Measurements from ENCODE around the gene LSM12. TPM values are rescaled to one million over a fixed set of nuclear protein-coding genes. Genes with fewer than 3 reads are reported as not detected.
A peak's percentile ranks its signal among the peaks of the same experiment; 100 is the strongest.
"Not testable (repeated sequence)": the region's sequence is repeated elsewhere in the genome, so short reads cannot be mapped to it uniquely, and the experiment has no call there.

Gene LSM12
- total RNA-seq, 2 donors from 2014 or later = 71.4 to 73.5 TPM

GRCh38 chr17:44034688-44035087 lies 31.8 kb downstream of the LSM12 start:
- H3K27ac Mint-ChIP-seq = peak overlapping the region in 1 of 2 donors; percentile 65
- DNase-seq (ENCODE audit: low spot score in 2 of 2); ATAC-seq; H3K9me3 Mint-ChIP-seq: not testable (repeated sequence)
- H3K36me3 Mint-ChIP-seq = peaks cover 15 to 16% of the 10 kb centered on the region in 2 donors

- peaks cover 15 to 16% of the 10 kb centered on the region in 2 donors for H3K36me3 Mint-ChIP-seq
- no peaks in the 10 kb centered on the region for H3K9me3 Mint-ChIP-seq
- ATAC-seq (no peak), DNase-seq (ENCODE audit: low spot score in 2 of 2) (no peak)
- H3K27ac Mint-ChIP-seq = peak overlapping the region; percentile 9 to 65
These were observed 32.5 kb downstream of the LSM12 start for GRCh38 chr17:44033861-44034408.

DNA sequence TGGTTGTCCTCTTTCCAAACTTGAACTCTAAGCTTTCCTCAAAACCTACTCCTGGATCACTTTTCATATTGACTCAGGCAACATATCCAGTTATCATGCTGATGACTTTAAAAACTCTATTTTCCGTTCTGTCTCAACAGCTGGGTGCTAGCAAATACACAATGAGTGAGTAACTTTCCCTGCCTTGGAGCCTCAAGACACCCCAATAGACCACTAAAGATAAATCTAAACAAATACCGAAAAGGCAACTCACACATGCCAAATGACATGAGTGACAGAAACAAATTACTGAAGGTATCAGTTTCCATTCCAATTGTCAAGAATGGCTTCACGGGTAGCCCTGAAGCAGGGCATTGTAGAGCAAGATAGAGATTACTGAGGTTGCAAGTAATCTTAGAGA lies 36.0 kb downstream of the LSM12 start:
- peaks cover 10% of the 10 kb centered on the region in 2 donors for H3K36me3 Mint-ChIP-seq
- H3K27ac Mint-ChIP-seq = no peak overlapping the region
- no peaks in the 10 kb centered on the region for H3K9me3 Mint-ChIP-seq
- no peak for DNase-seq (ENCODE audit: low spot score in 2 of 2)
- ATAC-seq = no peak

DNA sequence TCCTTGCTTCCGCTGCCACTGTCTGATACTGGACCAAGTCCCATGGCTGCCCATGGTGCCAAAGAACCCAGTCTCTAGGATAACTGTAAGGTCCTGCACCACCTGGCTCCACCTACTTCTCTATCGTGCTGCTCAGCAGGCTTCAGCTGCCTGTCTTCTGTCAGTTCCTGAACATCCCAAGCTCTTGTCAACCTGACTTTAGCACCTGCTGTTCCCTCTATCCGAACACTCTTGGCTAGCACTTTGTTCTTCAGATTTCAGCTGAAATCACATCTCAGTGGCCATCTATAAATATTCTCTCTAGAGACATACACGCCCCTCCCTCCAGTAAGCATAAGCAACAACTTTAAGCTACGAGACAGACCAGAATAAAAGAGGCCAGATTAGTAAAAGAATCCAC lies 36.7 kb downstream of the LSM12 start:
- H3K9me3 Mint-ChIP-seq = no peaks in the 10 kb centered on the region
- ATAC-seq (no peak), DNase-seq (ENCODE audit: low spot score in 2 of 2) (no peak)
- peaks cover 10% of the 10 kb centered on the region in 2 donors for H3K36me3 Mint-ChIP-seq
- H3K27ac Mint-ChIP-seq = peak overlapping the region; percentile 37 to 45

- peaks cover 0 to 9% of the 10 kb centered on the region in 2 donors for H3K36me3 Mint-ChIP-seq
These were observed 41.6 kb downstream of the LSM12 start for GRCh38 chr17:44024853-44025252.

DNA sequence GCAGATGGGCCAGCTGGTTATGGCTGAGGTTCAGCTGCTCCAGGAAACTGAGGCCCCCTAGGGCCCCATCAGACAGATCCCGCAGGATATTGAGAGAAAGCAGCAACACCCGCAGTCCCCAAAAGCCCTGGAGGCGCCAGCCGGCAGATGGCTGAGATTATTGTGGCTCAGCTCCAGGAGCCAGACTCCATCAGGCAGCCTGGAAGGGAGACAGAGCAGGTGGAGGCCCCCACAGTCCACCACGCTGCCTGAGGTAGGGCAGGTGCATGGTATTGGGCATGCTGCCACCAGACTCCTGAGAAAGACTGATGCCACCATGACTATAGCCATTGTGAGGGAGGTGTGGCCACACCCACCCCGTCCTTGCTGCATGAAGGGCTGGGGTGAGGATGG lies 42.2 kb downstream of the LSM12 start:
- Mint-ChIP-seq H3K9me3 (no peaks in the 10 kb centered on the region), H3K36me3 (peaks cover 0 to 9% of the 10 kb centered on the region in 2 donors), H3K27ac (peak overlapping the region in 1 of 2 donors; percentile 68)
- ATAC-seq (peak in 1 of 2 donors; percentile 34), DNase-seq (ENCODE audit: low spot score in 2 of 2) (no peak)

More at GRCh38 chr17:44024853-44025252, 41.6 kb downstream of the LSM12 start:
- DNase-seq (ENCODE audit: low spot score in 2 of 2) = no peak
- H3K27ac Mint-ChIP-seq = peak overlapping the region in 1 of 2 donors; percentile 36
- no peaks in the 10 kb centered on the region for H3K9me3 Mint-ChIP-seq
- no peak for ATAC-seq

- Mint-ChIP-seq H3K9me3 (no peaks in the 10 kb centered on the region), H3K36me3 (peaks cover 0 to 9% of the 10 kb centered on the region in 2 donors), H3K27ac (peak overlapping the region; percentile 53 to 68)
- DNase-seq (ENCODE audit: low spot score in 2 of 2) (no peak), ATAC-seq (peak in 1 of 2 donors; percentile 34)
These were observed 42.8 kb downstream of the LSM12 start for GRCh38 chr17:44023545-44024270.

DNA sequence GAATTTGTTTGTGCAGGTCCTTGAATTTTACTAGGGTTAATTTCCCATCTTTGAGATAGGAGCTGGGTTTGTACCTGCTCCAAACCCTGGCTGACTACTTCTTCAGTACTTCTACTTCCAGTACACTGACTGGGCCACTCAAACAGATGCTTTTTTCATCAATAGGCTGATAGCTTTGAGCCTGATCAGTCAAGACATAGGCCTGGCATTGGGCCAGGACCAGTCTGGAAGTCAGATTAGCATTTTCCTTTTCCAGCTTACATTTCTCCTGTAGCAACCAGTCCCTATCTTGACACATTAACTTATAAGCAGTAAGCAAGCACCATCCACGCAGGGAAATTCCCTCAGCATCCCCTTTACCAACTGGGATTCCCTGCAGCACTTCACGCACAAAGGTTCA lies 44.2 kb downstream of the LSM12 start:
- no peak overlapping the region for H3K27ac Mint-ChIP-seq
- ATAC-seq = no peak

GRCh38 chr17:44021227-44021626 lies 45.2 kb downstream of the LSM12 start:
- ATAC-seq; DNase-seq (ENCODE audit: low spot score in 2 of 2); H3K27ac Mint-ChIP-seq; H3K9me3 Mint-ChIP-seq; H3K36me3 Mint-ChIP-seq: not testable (repeated sequence)

More for the DNA sequence above, 44.2 kb downstream of the LSM12 start:
- no peaks in the 10 kb centered on the region for H3K9me3 Mint-ChIP-seq
- peaks cover 0 to 9% of the 10 kb centered on the region in 2 donors for H3K36me3 Mint-ChIP-seq
- DNase-seq (ENCODE audit: low spot score in 2 of 2) = no peak

DNA sequence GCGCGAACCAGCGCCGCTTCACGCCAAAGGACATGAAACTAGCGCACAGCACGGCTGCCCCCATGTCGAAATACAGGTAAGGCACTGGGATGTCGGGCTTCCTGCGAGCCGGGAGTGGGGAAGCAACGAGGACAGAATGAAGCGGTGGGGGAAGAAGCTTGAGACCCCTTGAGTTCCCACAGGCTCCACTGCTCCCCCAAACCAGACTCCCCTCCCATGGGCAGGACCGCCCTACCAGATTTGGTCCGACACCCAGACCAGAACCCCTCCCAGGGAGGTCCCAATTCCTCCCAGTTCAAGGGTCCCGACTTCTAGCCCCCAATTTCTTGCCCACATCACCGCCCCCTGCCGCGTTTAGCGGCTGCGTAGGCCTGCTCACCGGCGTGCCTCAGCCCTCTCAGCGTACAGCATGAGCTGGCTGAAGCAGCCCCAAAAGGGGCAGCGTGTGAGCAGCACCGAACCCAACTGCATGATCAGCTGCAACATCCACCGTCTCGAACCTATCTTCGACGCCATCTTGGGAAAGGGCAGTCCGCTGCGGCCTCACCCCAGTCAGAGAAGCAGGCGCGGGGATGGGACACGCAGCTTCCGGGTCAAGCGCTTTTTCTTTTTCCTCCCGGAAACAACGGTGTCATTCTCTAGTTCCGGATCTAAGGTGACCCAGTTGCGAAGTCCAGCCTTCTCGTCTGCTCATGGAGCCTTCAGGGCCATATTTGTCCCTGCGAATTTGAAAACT lies 51.9 kb downstream of the LSM12 start, which contains the start of gene TMEM101:
TSS of gene TMEM101 (minus strand) at position 527 of the 736 bp plus-strand sequence. CDS start at position 516, 11 bp downstream.
- H3K9me3 Mint-ChIP-seq = no peaks in the 10 kb centered on the region
- DNase-seq (ENCODE audit: low spot score in 2 of 2) (peak; percentile 85 to 88), ATAC-seq (peak; percentile 95 to 99)
- H3K27ac Mint-ChIP-seq = peak within 1 kb of the TSS; percentile 90 to 98
- H3K36me3 Mint-ChIP-seq = peaks cover 13 to 15% of the 10 kb centered on the region in 2 donors

DNA sequence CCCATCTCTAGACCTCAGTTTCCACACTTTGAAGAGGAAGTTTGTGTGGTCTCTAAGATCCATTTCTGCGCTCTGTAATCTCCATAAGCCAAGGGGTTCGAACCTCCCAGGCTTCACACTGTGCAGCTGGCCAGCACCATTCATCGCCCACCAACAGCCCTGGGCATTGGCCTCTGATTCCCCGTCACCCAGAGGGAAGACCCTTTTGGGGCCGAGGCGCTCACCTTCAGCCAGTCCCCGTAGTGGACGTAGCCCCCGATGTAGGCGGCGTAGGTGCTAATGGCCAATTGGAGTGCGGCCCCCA lies 52.4 kb downstream of the LSM12 start:
- Mint-ChIP-seq H3K9me3 (no peaks in the 10 kb centered on the region), H3K27ac (peak overlapping the region; percentile 90 to 98), H3K36me3 (peaks cover 13 to 15% of the 10 kb centered on the region in 2 donors)
- DNase-seq (ENCODE audit: low spot score in 2 of 2) = no peak
- ATAC-seq = peak in 1 of 2 donors; percentile 3

- no peak for ATAC-seq
- H3K36me3 Mint-ChIP-seq = peaks cover 13 to 15% of the 10 kb centered on the region in 2 donors
These were observed 53.6 kb downstream of the LSM12 start for GRCh38 chr17:44012874-44013273.

GRCh38 chr17:44012391-44012790 lies 54.1 kb downstream of the LSM12 start:
- peaks cover 13 to 15% of the 10 kb centered on the region in 2 donors for H3K36me3 Mint-ChIP-seq
- H3K27ac Mint-ChIP-seq = no peak overlapping the region
- ATAC-seq (no peak), DNase-seq (ENCODE audit: low spot score in 2 of 2) (no peak)
- no peaks in the 10 kb centered on the region for H3K9me3 Mint-ChIP-seq

More at GRCh38 chr17:44012874-44013273, 53.6 kb downstream of the LSM12 start:
- H3K27ac Mint-ChIP-seq = no peak overlapping the region
- no peaks in the 10 kb centered on the region for H3K9me3 Mint-ChIP-seq
- no peak for DNase-seq (ENCODE audit: low spot score in 2 of 2)

- H3K9me3 Mint-ChIP-seq = no peaks in the 10 kb centered on the region
- no peak for ATAC-seq
- H3K27ac Mint-ChIP-seq = no peak overlapping the region
- peaks cover 13 to 15% of the 10 kb centered on the region in 2 donors for H3K36me3 Mint-ChIP-seq
- DNase-seq (ENCODE audit: low spot score in 2 of 2) = no peak
These were observed 54.6 kb downstream of the LSM12 start for GRCh38 chr17:44011876-44012275.

- H3K9me3 Mint-ChIP-seq = no peaks in the 10 kb centered on the region
- peaks cover 13 to 15% of the 10 kb centered on the region in 2 donors for H3K36me3 Mint-ChIP-seq
- H3K27ac Mint-ChIP-seq = peak overlapping the region in 1 of 2 donors; percentile 93
- ATAC-seq (no peak), DNase-seq (ENCODE audit: low spot score in 2 of 2) (no peak)
These were observed 55.4 kb downstream of the LSM12 start for GRCh38 chr17:44010966-44011647.

DNA sequence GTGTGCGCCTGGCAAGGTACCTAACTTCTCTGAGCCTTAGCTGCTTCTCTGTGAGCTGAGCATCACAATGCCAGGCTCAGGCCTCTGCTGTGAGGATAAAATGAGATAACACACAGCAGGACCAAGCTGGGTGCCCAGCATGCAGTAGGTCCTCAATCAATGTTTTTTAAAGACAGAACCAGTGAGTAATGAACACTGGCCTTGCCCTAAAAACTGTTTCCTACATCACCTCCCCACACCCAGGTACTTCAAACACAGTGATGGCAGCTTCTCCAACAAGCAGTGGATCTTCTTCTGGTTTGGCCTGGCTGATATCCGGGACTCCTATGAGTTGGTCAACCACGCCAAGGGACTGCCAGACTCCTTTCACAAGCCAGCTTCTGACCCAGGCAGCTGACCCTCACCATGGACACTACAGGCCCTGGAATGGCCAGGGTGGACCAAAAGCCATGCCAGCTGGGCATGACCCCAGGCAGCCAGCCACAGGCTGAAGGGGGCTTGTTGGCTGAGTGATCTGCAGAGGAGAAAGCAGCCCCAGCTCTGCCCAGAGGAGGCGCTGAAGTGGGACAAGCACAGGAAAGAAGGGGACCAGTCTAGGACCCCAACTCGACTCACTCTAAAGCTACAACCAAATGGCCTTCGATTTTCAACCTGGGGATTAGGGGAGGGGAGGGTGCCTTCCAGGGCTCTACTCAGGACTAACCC lies 58.1 kb downstream of the LSM12 start:
- H3K36me3 Mint-ChIP-seq = peaks cover 5 to 9% of the 10 kb centered on the region in 2 donors
- no peaks in the 10 kb centered on the region for H3K9me3 Mint-ChIP-seq
- ATAC-seq (no peak), DNase-seq (ENCODE audit: low spot score in 2 of 2) (no peak)
- H3K27ac Mint-ChIP-seq = peak overlapping the region in 1 of 2 donors; percentile 50
